Lower lobe of right lung (tissue), 2 donors: ENCODE measurements around the gene OCEL1. TPM values are rescaled to one million over a fixed set of nuclear protein-coding genes. Genes with fewer than 3 reads are reported as not detected.

Source experiments
- ATAC-seq, 2 donors: fragments of 200-7000 bp; cut with Tn5 transposase; one replicate each; pipeline ENCODE4 v1.9.1; 2020 to 2022; ENCODE audit warnings: mild to moderate bottlenecking in 2 of 2, moderate library complexity in 2 of 2
- DNase-seq: peaks from one replicate; pipeline ENCODE4 v3.0.0-alpha.2; 2020
- H3K27ac ChIP-seq: fragments of 200-600 bp; one replicate; pipeline ENCODE4 v1.8.0; 2022
- H3K27me3 ChIP-seq: fragments of 200-600 bp; one replicate; pipeline ENCODE4 v1.8.0; 2022; ENCODE audit warnings: low read depth
- H3K36me3 ChIP-seq: fragments of 200-600 bp; one replicate; pipeline ENCODE4 v1.8.0; 2022; ENCODE audit warnings: mild to moderate bottlenecking
- H3K4me1 ChIP-seq: fragments of 200-600 bp; one replicate; pipeline ENCODE4 v1.8.0; 2022
- H3K4me3 ChIP-seq: fragments of 200-600 bp; one replicate; pipeline ENCODE4 v1.8.0; 2022; ENCODE audit warnings: mild to moderate bottlenecking
- H3K9me3 ChIP-seq: fragments of 200-600 bp; one replicate; pipeline ENCODE4 v1.8.0; 2022
- CTCF ChIP-seq: fragments of 200-600 bp; IDR thresholded peaks from one replicate; pipeline ENCODE4 v1.8.0; 2022; ENCODE audit warnings: antibody characterized with exemption, mild to moderate bottlenecking
- intact Hi-C: fragments of 100-400 bp; cut with DNase I; formaldehyde crosslinking; loops from one replicate; pipeline ENCODE4 v1.11.0; 2022
- total RNA-seq: library from RNA; stranded (reverse); fragmentation: NEBNext Ultra II Directional; extraction: Animal tissue kit (Norgen Biotek cat#: 25700); gene quantifications from one replicate; pipeline ENCODE4 v1.2.1, GENCODE V29; 2021
- donor health status: DM: no; HTN: yes; CAD: no; lungs with severe emphysema.

The OCEL1 gene
- total RNA-seq, 1 donor from 2014 or later, result 37.2 TPM

GRCh38 chr19:17243211-17243829 lies 17.3 kb downstream of the OCEL1 start:
- no peak for DNase-seq
- Histone ChIP-seq H3K27ac (peak overlapping the region; percentile 79), H3K36me3 (peaks cover 11% of the 10 kb centered on the region), H3K27me3 (no peaks in the 10 kb centered on the region), H3K4me3 (peak overlapping the region; percentile 89), H3K4me1 (peaks cover 54% of the 10 kb centered on the region), H3K9me3 (no peaks in the 10 kb centered on the region)
- TF ChIP-seq CTCF, result no peak
- intact Hi-C loops, result no loop called here
- no peak for ATAC-seq

GRCh38 chr19:17243830-17244617 lies 18.0 kb downstream of the OCEL1 start:
- no peak for TF ChIP-seq CTCF
- Histone ChIP-seq H3K4me1 (peaks cover 54% of the 10 kb centered on the region), H3K27ac (peak overlapping the region; percentile 79), H3K36me3 (peaks cover 6% of the 10 kb centered on the region), H3K4me3 (peak overlapping the region; percentile 89), H3K27me3 (no peaks in the 10 kb centered on the region), H3K9me3 (no peaks in the 10 kb centered on the region)
- ATAC-seq, result peak; percentile 23 to 54
- intact Hi-C loops, result no loop called here
- DNase-seq, result peak; percentile 73

- Histone ChIP-seq H3K9me3 (no peaks in the 10 kb centered on the region), H3K4me3 (peak overlapping the region; percentile 89), H3K36me3 (peaks cover 2% of the 10 kb centered on the region), H3K27me3 (no peaks in the 10 kb centered on the region), H3K4me1 (peaks cover 52% of the 10 kb centered on the region), H3K27ac (peak overlapping the region; percentile 79)
- DNase-seq (peak; percentile 74), ATAC-seq (peak; percentile 6 to 12)
- intact Hi-C loops, result no loop called here
- TF ChIP-seq CTCF, result no peak
Measured at GRCh38 chr19:17244618-17245534, 18.9 kb downstream of the OCEL1 start.

GRCh38 chr19:17245535-17245984 lies 19.5 kb downstream of the OCEL1 start, which contains the start of gene NR2F6:
NR2F6 (minus strand) TSS chr19:17245919; CDS start chr19:17245220, 699 bp downstream.
- H3K4me3 ChIP-seq, result peak within 1 kb of the TSS; percentile 89
- no peaks in the 10 kb centered on the region for H3K9me3 ChIP-seq
- TF ChIP-seq CTCF, result no peak
- H3K27me3 ChIP-seq, result no peaks in the 10 kb centered on the region
- peak within 1 kb of the TSS; percentile 79 for H3K27ac ChIP-seq
- peaks cover 45% of the 10 kb centered on the region for H3K4me1 ChIP-seq
- DNase-seq (no peak), ATAC-seq (no peak)
- intact Hi-C loops, result no loop called here
- no peaks in the 10 kb centered on the region for H3K36me3 ChIP-seq
